Hepatocyte (in vitro differentiated cells): Measurements from ENCODE around the gene ANAPC15.

Experiments
- EZH2 ChIP-seq: fragments of 200-600 bp; sonication (generic); IDR thresholded peaks from 2 replicates; pipeline ENCODE4 v1.6.1; 2016; ENCODE audit warnings: antibody characterized with exemption, mild to moderate bottlenecking, borderline replicate concordance
- EZH2phosphoT487 ChIP-seq: fragments of 200-600 bp; sonication (generic); IDR thresholded peaks from one replicate; pipeline ENCODE4 v1.6.1; 2018; ENCODE audit warnings: antibody characterized with exemption, mild to moderate bottlenecking, low read depth, moderate library complexity; ENCODE audit not compliant: unreplicated experiment, severe bottlenecking
- TF ChIP-seq, protein P1 (sequence below): fragments of 200-600 bp; sonication (generic); IDR thresholded peaks from 2 replicates; pipeline ENCODE4 v1.5.1; 2016; ENCODE audit warnings: antibody characterized with exemption, mild to moderate bottlenecking; ENCODE audit not compliant: poor library complexity

DNA sequence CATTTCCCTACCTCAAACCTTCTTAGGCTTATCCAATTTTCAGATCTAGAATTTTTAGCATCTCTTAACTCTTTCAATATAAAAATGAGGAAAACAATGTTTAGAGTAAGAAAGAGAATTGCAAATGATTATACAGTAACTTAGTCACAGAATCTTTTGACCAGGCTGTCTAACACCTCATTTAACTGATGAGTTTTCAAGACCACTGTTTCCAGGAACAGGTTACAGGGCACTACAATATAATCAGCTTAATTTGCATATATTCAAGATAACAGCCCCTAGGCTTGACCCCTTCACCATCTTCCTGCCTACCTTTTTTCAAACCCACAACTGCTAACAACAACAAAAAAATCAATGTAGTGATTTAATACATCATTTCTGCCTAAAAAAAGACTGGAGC lies 44.8 kb downstream of the ANAPC15 start:
- TF ChIP-seq, protein P1, sequence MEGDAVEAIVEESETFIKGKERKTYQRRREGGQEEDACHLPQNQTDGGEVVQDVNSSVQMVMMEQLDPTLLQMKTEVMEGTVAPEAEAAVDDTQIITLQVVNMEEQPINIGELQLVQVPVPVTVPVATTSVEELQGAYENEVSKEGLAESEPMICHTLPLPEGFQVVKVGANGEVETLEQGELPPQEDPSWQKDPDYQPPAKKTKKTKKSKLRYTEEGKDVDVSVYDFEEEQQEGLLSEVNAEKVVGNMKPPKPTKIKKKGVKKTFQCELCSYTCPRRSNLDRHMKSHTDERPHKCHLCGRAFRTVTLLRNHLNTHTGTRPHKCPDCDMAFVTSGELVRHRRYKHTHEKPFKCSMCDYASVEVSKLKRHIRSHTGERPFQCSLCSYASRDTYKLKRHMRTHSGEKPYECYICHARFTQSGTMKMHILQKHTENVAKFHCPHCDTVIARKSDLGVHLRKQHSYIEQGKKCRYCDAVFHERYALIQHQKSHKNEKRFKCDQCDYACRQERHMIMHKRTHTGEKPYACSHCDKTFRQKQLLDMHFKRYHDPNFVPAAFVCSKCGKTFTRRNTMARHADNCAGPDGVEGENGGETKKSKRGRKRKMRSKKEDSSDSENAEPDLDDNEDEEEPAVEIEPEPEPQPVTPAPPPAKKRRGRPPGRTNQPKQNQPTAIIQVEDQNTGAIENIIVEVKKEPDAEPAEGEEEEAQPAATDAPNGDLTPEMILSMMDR: no peak
- TF ChIP-seq EZH2 (no peak), EZH2phosphoT487 (no peak)
